K562 (cell line): ENCODE data around the gene MOB3C. TPM values are rescaled to one million over a fixed set of nuclear protein-coding genes. Genes with fewer than 3 reads are reported as not detected.
A peak's percentile ranks its signal among the peaks of the same experiment; 100 is the strongest.

ENCODE experiments used
- CBFB ChIP-seq: sonication (generic); formaldehyde crosslinking; IDR thresholded peaks from 2 replicates; pipeline ENCODE4 v1.4.0; 2020; ENCODE audit warnings: mild to moderate bottlenecking, missing genetic modification reagents
- CHD7 ChIP-seq: fragments of 200-600 bp; sonication (generic); IDR thresholded peaks from one replicate; pipeline ENCODE4 v1.6.1; 2012; ENCODE audit warnings: mild to moderate bottlenecking, low read depth, low read length, inconsistent platforms
- GATAD2B ChIP-seq: fragments of 450-650 bp; IDR thresholded peaks from 2 replicates; pipeline ENCODE4 v1.6.1; 2017; ENCODE audit warnings: mild to moderate bottlenecking, borderline replicate concordance
- NFE2 ChIP-seq: IDR thresholded peaks from 2 replicates; pipeline ENCODE4 v1.6.1; 2014; ENCODE audit warnings: antibody characterized with exemption, low read depth
- POLR2AphosphoS2 ChIP-seq: IDR thresholded peaks from 2 replicates; pipeline ENCODE4 v1.6.1; 2012; ENCODE audit warnings: low read length, improper control_type of control experiment
- ZMIZ1 ChIP-seq, 2 experiments: fragments of 150-350 bp in 1 of 2; IDR thresholded peaks; 2 replicates each; pipeline ENCODE4 v1.6.1; 2012 to 2016; ENCODE audit warnings: low read depth in 2 of 2, low read length in 2 of 2, mild to moderate bottlenecking in 1 of 2, moderate library complexity in 1 of 2
- ZNF184 ChIP-seq: sonication (generic); formaldehyde crosslinking; IDR thresholded peaks from 2 replicates; pipeline ENCODE4 v1.5.0; 2020; ENCODE audit warnings: missing genetic modification reagents
- ZNF354B ChIP-seq: fragments of 250-450 bp; sonication (Bioruptor Pico); IDR thresholded peaks from 2 replicates; pipeline ENCODE4 v1.4.0; 2020
- polyA plus RNA-seq, 8 experiments: library from polyadenylated mRNA; depleted of rRNA in 4 of 8; stranded (reverse) in 5 of 8; unstranded in 3 of 8; fragments of >200 nt; fragmentation: Nextera tagmentation in 2 of 8; fragmentation: Illumina TruSeq in 1 of 8; extraction: Ambion mirVana in 2 of 8; extraction: Trizol in 1 of 8; gene quantifications; 2 replicates each; pipeline versions ENCODE4 v1.2.1 to v1.2.3, GENCODE V29; 2011 to 2014; ENCODE audit warnings: inconsistent platforms in 1 of 8, missing spikeins in 1 of 8
- total RNA-seq, 7 experiments: library from RNA; depleted of rRNA in 6 of 7; stranded (reverse); fragments of >200 nt in 6 of 7; fragmentation: Illumina TruSeq in 2 of 7; extraction: Trizol in 2 of 7; gene quantifications; 2 replicates each; pipeline versions ENCODE4 v1.2.1 to v1.2.3, GENCODE V29; 2011 to 2021; ENCODE audit warnings: low replicate concordance in 1 of 7
- TF ChIP-seq, protein P1 (sequence below): sonication (generic); formaldehyde crosslinking; IDR thresholded peaks from 2 replicates; pipeline ENCODE4 v1.8.1; 2023; ENCODE audit warnings: mild to moderate bottlenecking, missing genetic modification reagents

The MOB3C gene
- total and polyA plus RNA-seq, 9 of the 15 experiments (the other 6 are each of a cell fraction or from before 2014, with no cell fraction given): 1.0 to 7.5 (median 3.7) TPM

DNA sequence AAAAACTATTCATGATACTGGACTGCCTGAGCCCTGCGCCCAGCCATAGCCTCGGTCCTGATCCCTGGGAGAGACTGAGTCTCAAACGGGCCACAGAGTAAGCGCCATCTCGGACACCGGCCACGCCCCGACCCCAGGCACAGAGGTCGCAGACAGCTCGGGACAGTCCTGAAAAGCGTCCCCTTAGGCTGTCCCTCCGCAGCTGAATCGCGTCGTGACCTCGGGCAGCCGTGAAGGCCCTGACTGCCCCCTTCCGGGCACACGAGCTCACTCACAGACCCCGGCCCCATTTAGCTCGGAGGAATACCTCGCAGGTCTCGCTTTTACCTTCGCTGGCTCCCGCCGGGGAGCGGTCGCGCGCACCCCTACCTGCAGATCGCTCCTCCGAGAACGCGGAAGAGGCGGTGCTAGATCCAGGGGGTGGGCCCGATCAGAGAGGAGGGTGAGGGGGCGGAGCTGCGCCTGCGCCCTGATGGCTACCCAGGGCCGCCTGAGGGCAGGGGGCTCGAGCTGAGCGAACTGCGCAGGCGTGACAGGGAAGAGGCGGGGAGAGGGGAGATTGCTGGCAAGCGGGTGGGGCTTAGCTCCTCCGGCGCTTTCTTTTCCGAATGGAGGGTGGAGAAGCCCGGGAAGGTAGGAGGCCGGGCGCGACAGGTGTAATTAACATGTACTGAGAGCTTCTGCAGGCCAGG, 12.6 kb downstream of the MOB3C start, which contains the start of gene MKNK1 (continued):
- TF ChIP-seq CHD7 (no peak), POLR2AphosphoS2 (0 out of 2 replicates have a peak, but pooled peaks have one; percentile 79), NFE2 (no peak), CBFB (CRISPR knock-in tag) (no peak), GATAD2B (no peak; the same call in 1 of the 2 replicates), ZNF184 (CRISPR knock-in tag) (no peak), ZNF354B (CRISPR knock-in tag) (no peak), ZMIZ1 (IDR thresholded peaks at IDR 0.05; ENCODE audit: low read depth in 2 of 2, low read length in 2 of 2) (no peak)
- TF ChIP-seq, protein P1, sequence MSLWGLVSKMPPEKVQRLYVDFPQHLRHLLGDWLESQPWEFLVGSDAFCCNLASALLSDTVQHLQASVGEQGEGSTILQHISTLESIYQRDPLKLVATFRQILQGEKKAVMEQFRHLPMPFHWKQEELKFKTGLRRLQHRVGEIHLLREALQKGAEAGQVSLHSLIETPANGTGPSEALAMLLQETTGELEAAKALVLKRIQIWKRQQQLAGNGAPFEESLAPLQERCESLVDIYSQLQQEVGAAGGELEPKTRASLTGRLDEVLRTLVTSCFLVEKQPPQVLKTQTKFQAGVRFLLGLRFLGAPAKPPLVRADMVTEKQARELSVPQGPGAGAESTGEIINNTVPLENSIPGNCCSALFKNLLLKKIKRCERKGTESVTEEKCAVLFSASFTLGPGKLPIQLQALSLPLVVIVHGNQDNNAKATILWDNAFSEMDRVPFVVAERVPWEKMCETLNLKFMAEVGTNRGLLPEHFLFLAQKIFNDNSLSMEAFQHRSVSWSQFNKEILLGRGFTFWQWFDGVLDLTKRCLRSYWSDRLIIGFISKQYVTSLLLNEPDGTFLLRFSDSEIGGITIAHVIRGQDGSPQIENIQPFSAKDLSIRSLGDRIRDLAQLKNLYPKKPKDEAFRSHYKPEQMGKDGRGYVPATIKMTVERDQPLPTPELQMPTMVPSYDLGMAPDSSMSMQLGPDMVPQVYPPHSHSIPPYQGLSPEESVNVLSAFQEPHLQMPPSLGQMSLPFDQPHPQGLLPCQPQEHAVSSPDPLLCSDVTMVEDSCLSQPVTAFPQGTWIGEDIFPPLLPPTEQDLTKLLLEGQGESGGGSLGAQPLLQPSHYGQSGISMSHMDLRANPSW (CRISPR knock-in tag): no peak
